ENCODE measurements around the gene RSPO3.

Gene RSPO3

DNA sequence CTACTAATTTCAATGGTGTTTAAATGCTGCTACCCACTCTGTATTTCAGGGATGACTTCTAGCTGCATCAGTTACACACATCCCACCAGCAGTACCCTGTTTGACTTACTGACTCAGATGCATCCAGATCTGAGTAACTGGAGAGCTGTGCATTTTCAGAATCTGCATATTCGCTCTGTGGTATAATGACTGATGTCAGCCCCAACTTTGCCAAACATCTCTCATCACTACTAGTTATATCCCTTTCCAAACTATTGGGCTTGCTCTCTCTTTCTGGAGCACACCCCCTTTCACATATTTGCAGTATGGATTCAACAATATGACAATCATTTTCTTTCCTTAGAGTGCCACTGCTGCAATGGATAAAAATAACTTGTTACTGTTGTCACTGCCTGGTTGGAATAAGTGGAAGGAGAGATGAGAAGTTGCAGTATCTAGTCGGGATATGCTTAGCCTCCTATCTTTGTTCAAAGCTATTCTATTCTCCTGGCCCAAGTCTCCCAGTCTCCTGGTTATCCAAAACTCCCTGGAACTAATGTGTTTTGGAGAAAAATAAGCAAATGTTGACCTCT lies 3.3 kb upstream of the RSPO3 start:
- no peak for TF ChIP-seq PKNOX1 (IDR thresholded peaks at IDR 0.05)
- TF ChIP-seq FOXM1 (IDR thresholded peaks at IDR 0.05; ENCODE audit: borderline replicate concordance): no peak
- TF ChIP-seq SUZ12 (IDR thresholded peaks at IDR 0.05): no peak
- no peak for TF ChIP-seq LEF1 (IDR thresholded peaks at IDR 0.05; ENCODE audit: borderline replicate concordance)
- no peak for TF ChIP-seq SP1 (IDR thresholded peaks at IDR 0.05)
- TF ChIP-seq FOXK2 (IDR thresholded peaks at IDR 0.05): no peak
- TF ChIP-seq NFRKB (IDR thresholded peaks at IDR 0.05): no peak
- no peak for TF ChIP-seq HDGF (IDR thresholded peaks at IDR 0.05; ENCODE audit: borderline replicate concordance)
- no peak for TF ChIP-seq L3MBTL2 (conservative IDR thresholded peaks at IDR 0.05)
- no peak for TF ChIP-seq TARDBP (IDR thresholded peaks at IDR 0.05)
- TF ChIP-seq ZNF384 (IDR thresholded peaks at IDR 0.05): no peak
- TF ChIP-seq BHLHE40 (IDR thresholded peaks at IDR 0.05; ENCODE audit: borderline replicate concordance): no peak
- no peak for TF ChIP-seq ARNT (IDR thresholded peaks at IDR 0.05)
- TF ChIP-seq CTBP1 (IDR thresholded peaks at IDR 0.05; ENCODE audit: borderline replicate concordance): no peak
- TF ChIP-seq ELF4 (IDR thresholded peaks at IDR 0.05): no peak
- no peak for TF ChIP-seq FOXA1 (IDR thresholded peaks at IDR 0.05)
- no peak for DNase-seq (ENCODE audit: extremely low spot score)
- CTCF ChIA-PET: interaction anchor here (0.8 kb wide), 1 partner anchor 1123 kb away, joined by 3 read pairs; no protein-coding TSS in a partner anchor
- POLR2A ChIA-PET: interaction anchor here (0.7 kb wide), 2 partner anchors 25 to 450 kb away, joined by 3 read pairs; no protein-coding TSS in a partner anchor

DNA sequence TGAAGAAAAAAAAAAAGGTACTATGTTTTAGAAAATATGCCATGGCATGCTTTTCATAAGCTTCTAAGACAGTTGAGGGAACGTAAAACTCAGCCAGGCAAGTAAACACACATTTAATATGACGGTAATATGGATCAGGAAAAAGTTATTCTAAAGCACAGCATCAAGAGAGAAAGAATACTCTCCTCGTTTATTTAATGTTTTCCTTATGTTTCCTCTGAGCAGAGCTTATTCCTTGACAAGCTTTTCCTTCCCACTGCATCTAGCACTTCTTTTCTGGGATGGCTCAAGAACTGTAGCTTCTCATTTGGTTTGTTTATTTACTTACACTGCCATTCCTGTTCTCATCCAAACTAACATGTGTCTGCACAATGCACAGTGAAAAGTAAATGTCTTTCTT lies 2.7 kb upstream of the RSPO3 start:
- CTCF ChIA-PET: interaction anchor here (0.6 to 0.8 kb wide), 2 partner anchors 296 to 1123 kb away, joined by 3 read pairs; no protein-coding TSS in a partner anchor
- POLR2A ChIA-PET: interaction anchor here (0.7 kb wide), 2 partner anchors 24 to 450 kb away, joined by 3 read pairs; no protein-coding TSS in a partner anchor
- TF ChIP-seq BHLHE40 (IDR thresholded peaks at IDR 0.05; ENCODE audit: borderline replicate concordance): no peak
- no peak for TF ChIP-seq L3MBTL2 (conservative IDR thresholded peaks at IDR 0.05)
- TF ChIP-seq CTBP1 (IDR thresholded peaks at IDR 0.05; ENCODE audit: borderline replicate concordance): no peak
- no peak for TF ChIP-seq SP1 (IDR thresholded peaks at IDR 0.05)
- no peak for TF ChIP-seq PKNOX1 (IDR thresholded peaks at IDR 0.05)
- no peak for TF ChIP-seq FOXM1 (IDR thresholded peaks at IDR 0.05; ENCODE audit: borderline replicate concordance)
- TF ChIP-seq LEF1 (IDR thresholded peaks at IDR 0.05; ENCODE audit: borderline replicate concordance): no peak
- TF ChIP-seq ARNT (IDR thresholded peaks at IDR 0.05): no peak
- TF ChIP-seq FOXA1 (IDR thresholded peaks at IDR 0.05): no peak
- no peak for DNase-seq (ENCODE audit: extremely low spot score)

- POLR2A ChIA-PET: interaction anchor here (1.0 kb wide), 1 partner anchor 778 kb away, joined by 3 read pairs; the partner anchor contains the start of gene CENPW
- TF ChIP-seq SUZ12 (IDR thresholded peaks at IDR 0.05) (no peak), TARDBP (IDR thresholded peaks at IDR 0.05) (no peak), FOXM1 (IDR thresholded peaks at IDR 0.05; ENCODE audit: borderline replicate concordance) (no peak), SP1 (IDR thresholded peaks at IDR 0.05) (no peak), PKNOX1 (IDR thresholded peaks at IDR 0.05) (no peak)
- DNase-seq (ENCODE audit: extremely low spot score): no peak
- CTCF ChIA-PET: interaction anchor here (0.6 kb wide), 1 partner anchor 757 kb away, joined by 3 read pairs; no protein-coding TSS in a partner anchor
Observed at GRCh38 chr6:127117979-127118297, 533 bp upstream of the RSPO3 start.

DNA sequence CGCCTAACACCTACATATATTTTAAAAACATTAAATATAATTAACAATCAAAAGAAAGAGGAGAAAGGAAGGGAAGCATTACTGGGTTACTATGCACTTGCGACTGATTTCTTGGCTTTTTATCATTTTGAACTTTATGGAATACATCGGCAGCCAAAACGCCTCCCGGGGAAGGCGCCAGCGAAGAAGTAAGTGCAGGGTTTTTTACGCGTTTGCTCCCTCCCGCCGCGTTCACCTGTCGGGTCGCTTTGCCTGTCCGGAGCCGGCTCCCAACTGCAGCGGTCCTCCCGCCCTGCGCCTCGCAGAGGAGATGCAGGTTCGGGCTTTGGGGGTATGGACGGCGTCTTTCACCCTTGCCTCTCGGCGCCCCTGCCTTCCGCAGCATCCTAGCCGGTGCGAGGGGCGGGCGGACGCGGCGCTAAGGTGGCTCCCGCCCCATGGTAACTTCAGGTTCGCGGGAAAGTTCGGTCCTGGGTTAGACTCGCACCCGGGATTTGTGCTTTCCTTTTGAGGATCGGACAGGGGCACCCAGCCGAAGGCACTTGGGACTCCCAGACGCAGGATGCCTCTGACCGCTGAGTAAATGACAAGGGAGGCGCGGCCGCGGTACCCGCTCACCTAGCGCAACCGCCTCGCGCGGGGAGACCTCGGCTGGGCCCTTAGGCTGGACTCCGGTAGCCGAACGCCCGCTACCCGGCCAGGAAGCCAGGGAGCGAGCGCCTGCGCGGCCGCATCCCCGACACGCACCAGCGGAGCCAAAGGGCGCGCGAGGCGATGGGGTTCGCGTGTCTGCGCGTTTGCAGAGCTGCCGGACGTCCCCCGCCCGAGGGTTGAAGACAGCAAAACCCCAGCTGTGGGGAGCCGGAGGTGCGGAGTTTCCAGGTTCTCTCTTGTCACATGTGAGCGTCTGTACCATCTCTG lies 891 bp downstream of the RSPO3 start:
- ChIA-PET POLR2A (interaction anchor here (1.0 kb wide), 1 partner anchor 779 kb away, joined by 3 read pairs; the partner anchor contains the start of gene CENPW), CTCF (no interaction called here)
- TF ChIP-seq FOXK2 (IDR thresholded peaks at IDR 0.05) (no peak), CTBP1 (IDR thresholded peaks at IDR 0.05; ENCODE audit: borderline replicate concordance) (0 out of 2 replicates have a peak, but pooled peaks have one; percentile 2), SP1 (IDR thresholded peaks at IDR 0.05) (no peak), FOXA1 (IDR thresholded peaks at IDR 0.05) (no peak), L3MBTL2 (conservative IDR thresholded peaks at IDR 0.05) (no peak)
- DNase-seq (ENCODE audit: extremely low spot score): peak; percentile 30

GRCh38 chr6:127120023-127120786 lies 1.7 kb downstream of the RSPO3 start:
- POLR2A ChIA-PET: no interaction called here
- TF ChIP-seq BHLHE40 (IDR thresholded peaks at IDR 0.05; ENCODE audit: borderline replicate concordance) (no peak), ELF4 (IDR thresholded peaks at IDR 0.05) (no peak), FOXK2 (IDR thresholded peaks at IDR 0.05) (no peak), FOXM1 (IDR thresholded peaks at IDR 0.05; ENCODE audit: borderline replicate concordance) (no peak), FOXA1 (IDR thresholded peaks at IDR 0.05) (no peak), ZNF384 (IDR thresholded peaks at IDR 0.05) (no peak), SP1 (IDR thresholded peaks at IDR 0.05) (no peak), TARDBP (IDR thresholded peaks at IDR 0.05) (no peak), CTBP1 (IDR thresholded peaks at IDR 0.05; ENCODE audit: borderline replicate concordance) (no peak), NFRKB (IDR thresholded peaks at IDR 0.05) (no peak), ARNT (IDR thresholded peaks at IDR 0.05) (no peak), SUZ12 (IDR thresholded peaks at IDR 0.05) (no peak), L3MBTL2 (conservative IDR thresholded peaks at IDR 0.05) (no peak), LEF1 (IDR thresholded peaks at IDR 0.05; ENCODE audit: borderline replicate concordance) (no peak), PKNOX1 (IDR thresholded peaks at IDR 0.05) (no peak), HDGF (IDR thresholded peaks at IDR 0.05; ENCODE audit: borderline replicate concordance) (no peak)
- no peak for DNase-seq (ENCODE audit: extremely low spot score)
- CTCF ChIA-PET: interaction anchor here (0.6 kb wide), 1 partner anchor 86 kb away, joined by 3 read pairs; no protein-coding TSS in a partner anchor

All from HEK293T (cell line).